HT-29 (cell line): Measurements from ENCODE around the gene HOXD9. TPM values are rescaled to one million over a fixed set of nuclear protein-coding genes. Genes with fewer than 3 reads are reported as not detected.

Source experiments
- DNase-seq: peaks from one replicate; pipeline ENCODE4 v3.0.0-alpha.2; 2015; ENCODE audit warnings: low spot score
- total RNA-seq: library from RNA; depleted of rRNA; stranded (reverse); fragments of >200 nt; shearing (Covaris generic); gene quantifications from 2 replicates; pipeline ENCODE4 v1.2.3, GENCODE V29; 2014

HOXD9 gene
- total RNA-seq, 1 experiment from 2014 or later, result not detected

GRCh38 chr2:176137906-176138305, 15.4 kb downstream of the HOXD9 start:
- no peak for DNase-seq

GRCh38 chr2:176138526-176138922, 16.0 kb downstream of the HOXD9 start:
- DNase-seq, result no peak

- DNase-seq, result no peak
These were observed 16.6 kb downstream of the HOXD9 start for GRCh38 chr2:176138923-176139660.

- DNase-seq, result no peak
These were observed 17.4 kb downstream of the HOXD9 start for GRCh38 chr2:176139661-176140512.

- peak; percentile 81 for DNase-seq
These were observed 18.2 kb downstream of the HOXD9 start for GRCh38 chr2:176140513-176141317.

- DNase-seq, result no peak
These were observed 19.8 kb downstream of the HOXD9 start for GRCh38 chr2:176142281-176142680.

- no peak for DNase-seq
These were observed 22.8 kb downstream of the HOXD9 start for GRCh38 chr2:176145085-176145969.

- DNase-seq, result no peak
These were observed 23.6 kb downstream of the HOXD9 start for GRCh38 chr2:176146101-176146500.

GRCh38 chr2:176146645-176147044, 24.1 kb downstream of the HOXD9 start:
- DNase-seq, result no peak

GRCh38 chr2:176147210-176147799, 24.8 kb downstream of the HOXD9 start:
- DNase-seq, result no peak

- no peak for DNase-seq
These were observed 25.4 kb downstream of the HOXD9 start for GRCh38 chr2:176147800-176148496.

GRCh38 chr2:176148751-176149421, 26.4 kb downstream of the HOXD9 start:
- DNase-seq, result no peak

GRCh38 chr2:176149481-176149938, 27.0 kb downstream of the HOXD9 start:
- no peak for DNase-seq

- DNase-seq, result no peak
These were observed 27.5 kb downstream of the HOXD9 start for GRCh38 chr2:176149939-176150583.

- DNase-seq, result no peak
These were observed 28.3 kb downstream of the HOXD9 start for GRCh38 chr2:176150584-176151441.

- no peak for DNase-seq
These were observed 29.1 kb downstream of the HOXD9 start, which contains the start of gene HOXD4 for GRCh38 chr2:176151442-176152287. Gene HOXD4 (plus strand): TSS chr2:176151550. CDS start chr2:176151634, 84 bp downstream.
